Astrocyte (in vitro differentiated cells and primary cell): ENCODE data around the gene KRT6C. TPM values are rescaled to one million over a fixed set of nuclear protein-coding genes. Genes with fewer than 3 reads are reported as not detected.
A peak's percentile ranks its signal among the peaks of the same experiment; 100 is the strongest.

ENCODE experiments used
- DNase-seq: peaks from one replicate; pipeline ENCODE4 v3.0.0-alpha.2; 2010; ENCODE audit warnings: low read depth
- FAIRE-seq: peaks from 2 replicates; lab custom pipeline; 2011; peaks lifted over from hg19 to GRCh38; lab: Jason Lieb, UNC
- H2AFZ ChIP-seq: 2 replicates; pipeline ENCODE4 v1.6.0; 2012; ENCODE audit warnings: low read depth, low read length, inconsistent platforms
- H3K27ac ChIP-seq: 2 replicates; pipeline ENCODE4 v1.5.1; 2011; ENCODE audit warnings: low read depth, low read length, inconsistent platforms
- H3K27me3 ChIP-seq: 2 replicates; pipeline ENCODE4 v1.6.0; 2011; ENCODE audit warnings: low read length, inconsistent platforms; ENCODE audit not compliant: insufficient read depth
- H3K36me3 ChIP-seq: 2 replicates; pipeline ENCODE4 v1.5.1; 2011; ENCODE audit warnings: low read length, inconsistent platforms; ENCODE audit not compliant: insufficient read depth
- H3K4me1 ChIP-seq: 2 replicates; pipeline ENCODE4 v1.5.1; 2011; ENCODE audit warnings: low read length, inconsistent platforms; ENCODE audit not compliant: insufficient read depth
- H3K4me2 ChIP-seq: 2 replicates; pipeline ENCODE4 v1.6.0; 2012; ENCODE audit warnings: low read length, inconsistent platforms
- H3K4me3 ChIP-seq: 2 replicates; pipeline ENCODE4 v1.5.1; 2011; ENCODE audit warnings: low read depth, mild to moderate bottlenecking, low read length, inconsistent platforms; ENCODE audit not compliant: insufficient read depth
- H3K79me2 ChIP-seq: 2 replicates; pipeline ENCODE4 v1.6.0; 2012; ENCODE audit warnings: mild to moderate bottlenecking, low read length, inconsistent platforms; ENCODE audit not compliant: insufficient read depth
- H3K9ac ChIP-seq: 2 replicates; pipeline ENCODE4 v1.6.0; 2012; ENCODE audit warnings: mild to moderate bottlenecking, low read length, inconsistent platforms
- H3K9me3 ChIP-seq: 2 replicates; pipeline ENCODE4 v1.5.1; 2012; ENCODE audit warnings: low read depth, mild to moderate bottlenecking, low read length, inconsistent platforms; ENCODE audit not compliant: insufficient read depth
- H4K20me1 ChIP-seq: 2 replicates; pipeline ENCODE4 v1.6.0; 2012; ENCODE audit warnings: low read length, inconsistent platforms; ENCODE audit not compliant: insufficient read depth
- H3K27ac Mint-ChIP-seq: one replicate; pipeline ENCODE4 v1.8.0; 2021; ENCODE audit warnings: mild to moderate bottlenecking, mixed read lengths; ENCODE audit not compliant: unreplicated experiment
- H3K27me3 Mint-ChIP-seq: one replicate; pipeline ENCODE4 v1.8.0; 2021; ENCODE audit warnings: low read depth, mixed read lengths; ENCODE audit not compliant: unreplicated experiment
- H3K36me3 Mint-ChIP-seq: one replicate; pipeline ENCODE4 v1.8.0; 2021; ENCODE audit warnings: low read depth, mixed read lengths; ENCODE audit not compliant: unreplicated experiment
- H3K4me1 Mint-ChIP-seq: one replicate; pipeline ENCODE4 v1.8.0; 2021; ENCODE audit warnings: low read depth, mixed read lengths; ENCODE audit not compliant: unreplicated experiment
- H3K4me3 Mint-ChIP-seq: one replicate; pipeline ENCODE4 v1.8.0; 2021; ENCODE audit warnings: mild to moderate bottlenecking, moderate library complexity, mixed read lengths; ENCODE audit not compliant: unreplicated experiment
- H3K9me3 Mint-ChIP-seq: one replicate; pipeline ENCODE4 v1.8.0; 2021; ENCODE audit warnings: mild to moderate bottlenecking, mixed read lengths; ENCODE audit not compliant: unreplicated experiment
- EZH2 ChIP-seq: IDR thresholded peaks from 2 replicates; pipeline ENCODE4 v1.6.1; 2012; ENCODE audit warnings: mild to moderate bottlenecking, low read length, inconsistent platforms; ENCODE audit not compliant: insufficient read depth
- total RNA-seq: library from RNA; stranded (reverse); gene quantifications from 2 replicates; pipeline ENCODE4 v1.2.1, GENCODE V29; 2021
- TF ChIP-seq, protein P1 (sequence below): IDR thresholded peaks from 2 replicates; pipeline ENCODE4 v1.5.1; 2011; ENCODE audit warnings: low read depth, mild to moderate bottlenecking, inconsistent platforms, low read length, moderate library complexity; ENCODE audit not compliant: insufficient read depth

KRT6C gene
- total RNA-seq, 1 donor from 2014 or later = not detected

DNA sequence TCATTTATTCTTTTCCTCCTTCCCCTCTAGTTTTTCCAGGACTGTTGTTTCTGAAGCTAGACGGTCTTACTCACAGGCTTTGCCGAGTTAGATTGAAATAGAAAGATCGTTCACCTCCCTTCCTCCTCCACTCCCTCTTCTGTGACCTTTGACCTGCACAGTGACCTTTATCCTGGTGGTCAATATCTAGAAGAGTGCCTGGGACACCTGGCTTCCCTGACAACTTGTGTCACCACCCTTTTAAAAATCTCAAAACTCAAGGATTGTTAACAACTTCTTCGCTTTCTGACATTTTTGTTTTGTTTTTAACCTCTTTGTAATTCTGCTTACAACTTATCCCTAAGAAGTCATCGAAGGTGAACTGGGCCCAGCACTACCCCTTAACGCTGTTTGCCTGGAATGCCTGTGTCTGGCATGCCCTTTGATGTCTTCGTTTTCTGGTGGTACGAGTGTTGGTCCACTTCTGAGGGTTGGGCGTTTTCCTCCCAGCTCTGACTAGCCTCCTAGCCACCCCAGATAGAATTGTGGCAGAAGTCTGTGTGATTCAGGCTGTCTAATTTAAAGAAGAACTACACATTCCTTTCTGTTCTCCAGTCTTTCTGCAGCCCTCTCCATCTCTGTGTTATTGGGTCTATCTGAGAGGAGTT is 36.7 kb downstream of the KRT6C start:
- H3K4me1 Mint-ChIP-seq = peaks cover 45% of the 10 kb centered on the region
- FAIRE-seq = no peak

GRCh38 chr12:52436000-52436827 is 37.4 kb downstream of the KRT6C start:
- Mint-ChIP-seq H3K27me3 (peaks cover 26% of the 10 kb centered on the region), H3K9me3 (no peaks in the 10 kb centered on the region), H3K4me3 (no peak overlapping the region), H3K36me3 (no peaks in the 10 kb centered on the region), H3K27ac (peak overlapping the region; percentile 15), H3K4me1 (peaks cover 38% of the 10 kb centered on the region)
- DNase-seq (peak; percentile 93), FAIRE-seq (no peak)
- no peaks in the 10 kb centered on the region for H3K79me2 ChIP-seq
- no peaks in the 10 kb centered on the region for H4K20me1 ChIP-seq
- peaks cover 7% of the 10 kb centered on the region for H3K27me3 ChIP-seq
- no peak overlapping the region for H3K9ac ChIP-seq
- H3K4me2 ChIP-seq = peak overlapping the region; percentile 8
- peaks cover 26% of the 10 kb centered on the region for H3K4me1 ChIP-seq
- H2AFZ ChIP-seq = peak overlapping the region; percentile 19
- H3K4me3 ChIP-seq = no peak overlapping the region
- H3K36me3 ChIP-seq = no peaks in the 10 kb centered on the region
- no peaks in the 10 kb centered on the region for H3K9me3 ChIP-seq
- no peak for TF ChIP-seq EZH2
- TF ChIP-seq, protein P1, sequence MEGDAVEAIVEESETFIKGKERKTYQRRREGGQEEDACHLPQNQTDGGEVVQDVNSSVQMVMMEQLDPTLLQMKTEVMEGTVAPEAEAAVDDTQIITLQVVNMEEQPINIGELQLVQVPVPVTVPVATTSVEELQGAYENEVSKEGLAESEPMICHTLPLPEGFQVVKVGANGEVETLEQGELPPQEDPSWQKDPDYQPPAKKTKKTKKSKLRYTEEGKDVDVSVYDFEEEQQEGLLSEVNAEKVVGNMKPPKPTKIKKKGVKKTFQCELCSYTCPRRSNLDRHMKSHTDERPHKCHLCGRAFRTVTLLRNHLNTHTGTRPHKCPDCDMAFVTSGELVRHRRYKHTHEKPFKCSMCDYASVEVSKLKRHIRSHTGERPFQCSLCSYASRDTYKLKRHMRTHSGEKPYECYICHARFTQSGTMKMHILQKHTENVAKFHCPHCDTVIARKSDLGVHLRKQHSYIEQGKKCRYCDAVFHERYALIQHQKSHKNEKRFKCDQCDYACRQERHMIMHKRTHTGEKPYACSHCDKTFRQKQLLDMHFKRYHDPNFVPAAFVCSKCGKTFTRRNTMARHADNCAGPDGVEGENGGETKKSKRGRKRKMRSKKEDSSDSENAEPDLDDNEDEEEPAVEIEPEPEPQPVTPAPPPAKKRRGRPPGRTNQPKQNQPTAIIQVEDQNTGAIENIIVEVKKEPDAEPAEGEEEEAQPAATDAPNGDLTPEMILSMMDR = no peak
- H3K27ac ChIP-seq = peak overlapping the region; percentile 16

More for the DNA sequence above, 36.7 kb downstream of the KRT6C start:
- H3K4me1 ChIP-seq = peaks cover 33% of the 10 kb centered on the region
- H3K9me3 ChIP-seq = no peaks in the 10 kb centered on the region
- no peak overlapping the region for H3K9ac ChIP-seq
- peaks cover 21% of the 10 kb centered on the region for H3K27me3 Mint-ChIP-seq
- H3K36me3 Mint-ChIP-seq = no peaks in the 10 kb centered on the region
- H3K9me3 Mint-ChIP-seq = no peaks in the 10 kb centered on the region
- no peaks in the 10 kb centered on the region for H3K79me2 ChIP-seq
- no peak overlapping the region for H3K4me2 ChIP-seq
- no peak overlapping the region for H3K27ac ChIP-seq
- no peak overlapping the region for H3K4me3 Mint-ChIP-seq
- no peaks in the 10 kb centered on the region for H4K20me1 ChIP-seq
- peaks cover 3% of the 10 kb centered on the region for H3K27me3 ChIP-seq
- no peak for DNase-seq
- no peak overlapping the region for H3K4me3 ChIP-seq
- peak overlapping the region; percentile 15 for H3K27ac Mint-ChIP-seq
- no peaks in the 10 kb centered on the region for H3K36me3 ChIP-seq
- no peak overlapping the region for H2AFZ ChIP-seq
- TF ChIP-seq, protein P1 = no peak
- no peak for TF ChIP-seq EZH2

DNA sequence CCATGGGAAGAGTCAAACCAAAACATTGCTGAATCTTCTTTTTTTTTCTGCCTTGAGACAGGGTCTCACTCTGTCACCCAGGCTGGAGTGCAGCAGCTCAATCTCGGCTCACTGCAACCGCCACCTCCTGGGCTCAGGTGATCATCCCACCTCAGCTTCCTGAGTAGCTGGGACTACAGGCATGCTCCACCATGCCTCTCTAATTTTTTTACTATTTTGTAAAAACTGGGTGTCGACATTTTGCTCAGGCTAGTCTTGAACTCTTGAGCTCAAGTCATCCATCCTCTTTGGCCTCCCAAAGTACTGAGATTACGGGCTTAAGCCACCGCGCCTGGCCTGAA is 38.0 kb downstream of the KRT6C start:
- Mint-ChIP-seq H3K27ac (no peak overlapping the region), H3K4me1 (peaks cover 33% of the 10 kb centered on the region), H3K36me3 (no peaks in the 10 kb centered on the region), H3K27me3 (peaks cover 32% of the 10 kb centered on the region), H3K4me3 (no peak overlapping the region), H3K9me3 (no peaks in the 10 kb centered on the region)
- Histone ChIP-seq H4K20me1 (no peaks in the 10 kb centered on the region), H3K27me3 (peaks cover 7% of the 10 kb centered on the region), H3K79me2 (no peaks in the 10 kb centered on the region), H3K4me2 (no peak overlapping the region), H3K4me3 (no peak overlapping the region), H3K36me3 (no peaks in the 10 kb centered on the region), H3K4me1 (peaks cover 20% of the 10 kb centered on the region), H3K27ac (peak overlapping the region; percentile 16), H3K9ac (no peak overlapping the region), H3K9me3 (no peaks in the 10 kb centered on the region), H2AFZ (no peak overlapping the region)
- FAIRE-seq (no peak), DNase-seq (no peak)
- TF ChIP-seq, protein P1 = no peak
- no peak for TF ChIP-seq EZH2
